ENCODE measurements around the gene AIP. TPM values are rescaled to one million over a fixed set of nuclear protein-coding genes. Genes with fewer than 3 reads are reported as not detected.

The AIP gene
- total RNA-seq, 4 donors from 2014 or later, result 65.4 to 87.5 (median 78.1) TPM

DNA sequence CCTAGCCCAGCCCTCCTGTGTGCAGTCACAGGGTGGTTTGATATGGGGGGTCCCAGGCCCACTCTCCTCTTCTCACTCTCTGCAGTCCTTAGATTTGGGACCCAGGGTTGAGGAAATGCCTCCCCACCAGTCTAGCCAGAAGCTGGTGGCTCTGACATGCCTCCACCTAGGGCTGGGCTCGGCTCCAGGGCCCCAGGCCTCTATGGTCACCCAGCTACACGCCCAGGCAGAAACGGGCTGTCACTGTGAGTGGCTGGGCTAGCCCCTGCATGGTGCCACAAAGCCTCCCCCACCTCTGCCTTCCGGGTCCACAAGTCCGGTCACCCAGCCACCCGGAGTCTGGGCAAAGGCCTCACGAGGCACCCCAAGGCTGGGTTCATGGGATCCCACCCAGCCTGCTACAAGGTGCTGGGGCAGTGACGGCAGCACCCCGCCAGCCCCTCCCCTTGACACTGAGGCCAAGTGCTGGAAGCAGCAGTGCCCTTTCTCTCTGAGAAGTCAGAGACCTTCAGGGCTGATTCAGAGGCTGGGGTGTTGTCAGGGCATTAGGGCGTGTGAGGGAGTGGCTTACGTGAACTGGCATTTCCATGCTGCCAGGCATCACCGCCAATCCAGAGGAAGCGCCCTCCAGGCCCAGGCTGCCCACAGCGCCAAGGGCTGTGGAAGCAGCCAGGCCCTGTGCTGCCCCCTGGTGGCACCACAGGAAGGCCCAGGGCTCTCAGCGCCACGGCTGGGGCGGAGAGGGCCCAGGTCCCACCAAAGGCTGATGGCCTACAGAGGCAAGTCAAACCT is 23.0 kb downstream of the AIP start:
- H3K9me3 ChIP-seq, result no peaks in the 10 kb centered on the region
- peaks cover 32% of the 10 kb centered on the region for H3K27me3 ChIP-seq
- ATAC-seq, result peak; percentile 54
- TF ChIP-seq EP300 (IDR thresholded peaks at IDR 0.05) (no peak), CTCF (IDR thresholded peaks at IDR 0.05) (peak in 3 of 4 experiments; percentile 96 to 99 (median 96)), POLR2AphosphoS5 (IDR thresholded peaks at IDR 0.05) (peak; percentile 86), POLR2A (IDR thresholded peaks at IDR 0.05) (no peak)
- H3K4me1 ChIP-seq, result peaks cover 0 to 58% (median 34%) of the 10 kb centered on the region in 3 donors
- peak overlapping the region; percentile 60 to 100 (median 96) for H3K27ac ChIP-seq
- peaks cover 0 to 19% of the 10 kb centered on the region in 2 donors for H3K36me3 ChIP-seq
- H3K4me3 ChIP-seq, result peak overlapping the region; percentile 45 to 67
- WGBS, 2 donors (ENCODE audit: low coverage in 1 of 2), result 10% methylated on average over 2 of the region's 17 CpGs; no CpG with 5 or more reads in 1 of the 2 donors

DNA sequence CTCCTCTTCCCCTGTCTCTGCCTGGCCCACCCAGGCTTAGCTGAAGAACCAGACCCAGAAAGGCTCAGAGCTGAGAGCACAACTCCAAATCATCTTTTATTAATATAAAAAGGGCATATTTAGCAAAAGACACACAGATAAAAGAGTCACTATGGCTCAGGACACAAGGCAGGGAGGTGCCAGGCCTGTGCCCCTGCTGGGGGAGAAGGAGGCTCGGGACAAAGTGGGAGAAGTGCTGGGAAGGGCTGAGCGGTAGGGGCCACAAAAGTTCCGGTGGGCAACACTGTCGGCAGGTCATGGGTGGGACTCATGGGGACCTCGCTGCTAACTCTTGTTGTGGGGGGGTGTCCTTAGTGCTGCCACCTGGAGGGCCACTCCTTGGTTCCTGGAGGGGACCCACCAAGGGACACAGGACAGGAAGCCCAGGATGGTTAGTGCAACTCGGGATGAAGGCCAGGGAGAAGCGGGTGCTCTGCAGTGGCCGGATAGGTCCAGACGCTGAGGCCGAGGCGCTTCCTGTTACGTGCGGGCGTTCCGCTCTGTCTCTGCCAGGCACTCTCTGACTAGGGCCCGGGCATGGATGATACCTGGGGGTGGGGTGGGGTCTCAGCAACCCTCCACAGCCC is 23.7 kb downstream of the AIP start:
- WGBS, 2 donors (ENCODE audit: low coverage in 1 of 2), result 63 to 70% methylated on average over 2 to 5 of the region's 16 CpGs
- H3K27me3 ChIP-seq, result peaks cover 33% of the 10 kb centered on the region
- H3K4me3 ChIP-seq, result peak overlapping the region in 1 of 2 donors; percentile 67
- H3K9me3 ChIP-seq, result no peaks in the 10 kb centered on the region
- no peak for TF ChIP-seq EP300 (IDR thresholded peaks at IDR 0.05)
- TF ChIP-seq POLR2AphosphoS5 (IDR thresholded peaks at IDR 0.05), result no peak
- no peak for TF ChIP-seq POLR2A (IDR thresholded peaks at IDR 0.05)
- TF ChIP-seq CTCF (IDR thresholded peaks at IDR 0.05), result no peak
- peaks cover 0 to 11% of the 10 kb centered on the region in 2 donors for H3K36me3 ChIP-seq
- H3K27ac ChIP-seq, result peak overlapping the region; percentile 67 to 100 (median 96)
- peaks cover 0 to 58% (median 34%) of the 10 kb centered on the region in 3 donors for H3K4me1 ChIP-seq
- ATAC-seq, result no peak

DNA sequence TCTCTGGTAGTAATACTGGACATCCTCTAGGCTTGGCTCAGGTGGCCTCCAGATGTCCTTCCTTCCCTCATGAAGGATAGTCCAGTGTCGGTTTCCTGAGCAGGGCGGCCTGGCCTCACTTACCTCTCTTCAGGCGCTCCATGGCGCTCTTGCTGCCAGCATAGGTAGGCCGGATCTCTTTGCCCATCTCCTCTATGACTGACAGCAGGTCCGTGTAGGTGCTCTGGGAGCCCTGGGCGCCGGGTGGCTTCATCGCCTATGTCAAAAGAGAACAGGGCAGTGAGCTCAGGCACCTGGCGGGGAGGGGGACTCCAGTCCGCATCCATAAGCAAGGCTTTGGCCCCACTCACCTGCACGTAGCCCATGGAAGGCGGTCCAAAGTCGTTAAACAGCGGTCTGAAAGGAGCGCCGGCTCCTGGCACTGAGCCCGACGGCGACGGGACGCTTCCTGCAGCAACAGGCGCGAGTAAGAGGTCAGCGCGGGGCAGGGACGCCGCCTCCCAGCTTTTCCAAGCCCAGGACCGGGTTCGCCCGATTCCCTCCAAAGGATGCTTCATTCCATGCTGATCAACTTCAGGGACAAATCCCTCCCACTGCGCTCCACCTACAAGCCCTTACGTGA is 24.5 kb downstream of the AIP start:
- WGBS, 2 donors (ENCODE audit: low coverage in 1 of 2), result 40 to 80% methylated on average over 2 to 3 of the region's 33 CpGs
- H3K4me1 ChIP-seq, result peaks cover 0 to 58% (median 34%) of the 10 kb centered on the region in 3 donors
- no peak for ATAC-seq
- H3K27ac ChIP-seq, result peak overlapping the region; percentile 67 to 100 (median 96)
- peak overlapping the region; percentile 50 to 81 for H3K4me3 ChIP-seq
- H3K36me3 ChIP-seq, result peaks cover 0 to 3% of the 10 kb centered on the region in 2 donors
- TF ChIP-seq EP300 (IDR thresholded peaks at IDR 0.05), result no peak
- TF ChIP-seq POLR2AphosphoS5 (IDR thresholded peaks at IDR 0.05), result no peak
- TF ChIP-seq POLR2A (IDR thresholded peaks at IDR 0.05), result no peak
- H3K27me3 ChIP-seq, result peaks cover 37% of the 10 kb centered on the region
- no peaks in the 10 kb centered on the region for H3K9me3 ChIP-seq

DNA sequence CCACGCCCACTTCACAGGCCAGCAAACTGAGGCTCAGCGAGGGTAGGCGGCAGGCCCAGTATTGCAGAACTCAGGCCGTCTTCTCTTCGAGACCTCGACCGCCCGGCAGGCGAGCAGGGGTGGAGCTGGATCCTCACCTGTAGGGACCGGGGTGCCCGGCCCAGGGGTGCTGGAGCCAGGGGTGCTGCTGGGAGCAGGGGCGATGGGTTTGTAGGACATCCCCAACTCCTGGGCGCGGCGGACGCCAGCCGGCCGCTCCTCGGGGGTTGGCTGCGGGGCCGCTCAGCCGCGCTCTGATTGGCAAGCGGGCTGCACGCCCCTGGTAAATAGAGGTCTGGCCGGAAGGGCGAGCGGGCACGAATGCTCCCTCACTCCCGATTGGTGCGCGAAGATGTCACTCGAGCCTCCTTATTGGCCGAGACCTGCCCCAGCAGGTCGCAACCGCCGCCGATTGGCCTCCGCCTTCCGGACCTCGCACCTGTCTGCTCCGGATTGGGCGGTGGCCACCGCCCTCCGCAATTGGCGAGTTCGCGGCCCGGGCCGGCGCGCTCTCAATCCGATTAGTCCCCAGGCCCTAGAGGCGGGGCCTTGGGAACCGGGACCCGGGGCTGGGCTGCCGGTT is 25.1 kb downstream of the AIP start, which contains the start of gene CDK2AP2:
TSS of gene CDK2AP2 (minus strand) at position 299 of the 622 bp plus-strand sequence. CDS start at position 219, 80 bp downstream.
- peak; percentile 81 for TF ChIP-seq POLR2A (IDR thresholded peaks at IDR 0.05)
- peak in 2 of 4 experiments; percentile 6 to 14 for TF ChIP-seq CTCF (IDR thresholded peaks at IDR 0.05)
- no peak for TF ChIP-seq EP300 (IDR thresholded peaks at IDR 0.05)
- peak; percentile 85 for TF ChIP-seq POLR2AphosphoS5 (IDR thresholded peaks at IDR 0.05)
- H3K36me3 ChIP-seq, result no peaks in the 10 kb centered on the region
- peak; percentile 91 for ATAC-seq
- H3K27ac ChIP-seq, result peak within 1 kb of the TSS; percentile 85 to 100 (median 96)
- WGBS, 2 donors (ENCODE audit: low coverage in 1 of 2), result no CpG with 5 or more reads among the region's 57 CpGs
- peaks cover 0 to 56% (median 34%) of the 10 kb centered on the region in 3 donors for H3K4me1 ChIP-seq
- H3K27me3 ChIP-seq, result peaks cover 37% of the 10 kb centered on the region
- H3K4me3 ChIP-seq, result peak within 1 kb of the TSS; percentile 50 to 81
- H3K9me3 ChIP-seq, result no peaks in the 10 kb centered on the region
